Measurements from ENCODE around the gene LMAN1L.

Gene LMAN1L

DNA sequence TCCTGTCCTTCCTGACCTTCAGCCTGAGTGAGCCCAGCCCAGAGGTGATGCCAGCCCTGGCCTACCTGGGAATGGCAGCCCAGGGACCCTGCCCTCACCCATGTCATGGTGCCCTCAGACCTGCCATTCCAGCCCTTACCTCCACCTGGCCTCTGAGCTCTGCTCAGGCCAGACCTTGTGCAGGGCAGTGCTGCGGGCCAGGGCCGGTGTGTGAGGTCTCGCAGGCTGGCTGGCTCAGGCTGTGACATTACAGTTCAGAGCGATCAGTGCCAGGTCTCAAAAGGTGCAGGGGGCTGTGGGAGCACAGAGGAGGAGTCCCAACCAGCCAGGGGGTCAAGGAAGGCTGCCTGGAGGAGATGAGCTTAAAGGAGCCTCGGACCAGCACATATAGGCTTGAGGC is 7.4 kb downstream of the LMAN1L start:
- Histone ChIP-seq H3K36me3 (ENCODE audit: insufficient read depth, low read length) (no peaks in the 10 kb centered on the region), H4K20me1 (ENCODE audit: insufficient read depth, low read length) (no peaks in the 10 kb centered on the region; the same call in 1 of the 2 replicates), H3K27ac (ENCODE audit: low read length) (no peak overlapping the region), H2AFZ (ENCODE audit: low read depth, low read length) (no peak overlapping the region), H3K9ac (ENCODE audit: low read depth, low read length) (no peak overlapping the region), H3K27me3 (ENCODE audit: insufficient read depth, low read length, poor library complexity) (peaks cover 8% of the 10 kb centered on the region), H3K9me3 (ENCODE audit: insufficient read depth, low read length, severe bottlenecking) (no peaks in the 10 kb centered on the region), H3K4me1 (ENCODE audit: insufficient read depth, low read length) (no peaks in the 10 kb centered on the region), H3K79me2 (ENCODE audit: insufficient read depth, low read length) (no peaks in the 10 kb centered on the region), H3K4me2 (ENCODE audit: insufficient read depth, low read length) (no peak overlapping the region), H3K4me3 (ENCODE audit: low read depth in 1 of 2, low read length in 2 of 2) (no peak overlapping the region)
- ATAC-seq (ENCODE audit: insufficient read depth, low read depth) (no peak), DNase-seq (no peak)
- TF ChIP-seq EZH2 (IDR thresholded peaks at IDR 0.05; ENCODE audit: borderline replicate concordance, low read depth, low read length, severe bottlenecking) = no peak
- TF ChIP-seq, protein P1, sequence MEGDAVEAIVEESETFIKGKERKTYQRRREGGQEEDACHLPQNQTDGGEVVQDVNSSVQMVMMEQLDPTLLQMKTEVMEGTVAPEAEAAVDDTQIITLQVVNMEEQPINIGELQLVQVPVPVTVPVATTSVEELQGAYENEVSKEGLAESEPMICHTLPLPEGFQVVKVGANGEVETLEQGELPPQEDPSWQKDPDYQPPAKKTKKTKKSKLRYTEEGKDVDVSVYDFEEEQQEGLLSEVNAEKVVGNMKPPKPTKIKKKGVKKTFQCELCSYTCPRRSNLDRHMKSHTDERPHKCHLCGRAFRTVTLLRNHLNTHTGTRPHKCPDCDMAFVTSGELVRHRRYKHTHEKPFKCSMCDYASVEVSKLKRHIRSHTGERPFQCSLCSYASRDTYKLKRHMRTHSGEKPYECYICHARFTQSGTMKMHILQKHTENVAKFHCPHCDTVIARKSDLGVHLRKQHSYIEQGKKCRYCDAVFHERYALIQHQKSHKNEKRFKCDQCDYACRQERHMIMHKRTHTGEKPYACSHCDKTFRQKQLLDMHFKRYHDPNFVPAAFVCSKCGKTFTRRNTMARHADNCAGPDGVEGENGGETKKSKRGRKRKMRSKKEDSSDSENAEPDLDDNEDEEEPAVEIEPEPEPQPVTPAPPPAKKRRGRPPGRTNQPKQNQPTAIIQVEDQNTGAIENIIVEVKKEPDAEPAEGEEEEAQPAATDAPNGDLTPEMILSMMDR (IDR thresholded peaks at IDR 0.05; ENCODE audit: borderline replicate concordance, extremely low read depth, low read length, poor library complexity, severe bottlenecking) = no peak

DNA sequence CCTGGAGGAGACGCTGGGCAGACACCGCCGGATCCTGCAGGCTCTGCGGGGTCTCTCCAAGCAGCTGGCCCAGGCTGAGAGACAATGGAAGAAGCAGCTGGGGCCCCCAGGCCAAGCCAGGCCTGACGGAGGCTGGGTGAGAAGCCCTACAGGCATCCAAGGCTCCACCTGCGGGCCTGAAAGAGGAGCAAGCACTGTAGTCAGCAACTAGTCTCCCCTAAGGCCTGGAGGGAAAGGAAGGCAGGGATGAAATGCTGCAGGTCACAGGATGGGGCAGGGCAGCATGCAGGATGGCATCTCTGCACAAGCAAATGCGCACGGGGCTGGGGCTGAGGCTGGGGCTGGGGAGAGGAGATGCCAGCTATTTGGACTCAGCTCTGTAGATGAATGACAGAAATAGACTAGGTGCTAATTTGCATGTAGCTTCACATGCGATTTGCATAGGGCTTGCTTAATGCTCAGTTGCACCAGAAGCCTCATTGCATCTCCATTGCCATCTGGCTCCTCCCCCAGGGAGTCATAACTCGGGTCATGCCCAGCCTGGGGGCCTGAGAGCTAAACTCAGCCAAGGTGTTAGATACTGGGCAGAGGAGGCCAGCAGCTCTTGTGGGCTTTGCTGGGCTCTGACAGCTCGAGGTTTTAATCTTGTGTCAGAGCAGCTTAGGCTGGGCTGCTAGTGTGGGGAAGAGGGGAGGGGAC is 8.6 kb downstream of the LMAN1L start:
- ATAC-seq (ENCODE audit: insufficient read depth, low read depth) (no peak), DNase-seq (no peak)
- Histone ChIP-seq H3K4me3 (ENCODE audit: low read depth in 1 of 2, low read length in 2 of 2) (no peak overlapping the region), H3K9me3 (ENCODE audit: insufficient read depth, low read length, severe bottlenecking) (no peaks in the 10 kb centered on the region), H2AFZ (ENCODE audit: low read depth, low read length) (no peak overlapping the region), H3K79me2 (ENCODE audit: insufficient read depth, low read length) (no peaks in the 10 kb centered on the region), H3K36me3 (ENCODE audit: insufficient read depth, low read length) (no peaks in the 10 kb centered on the region), H4K20me1 (ENCODE audit: insufficient read depth, low read length) (peaks cover 5% of the 10 kb centered on the region), H3K27ac (ENCODE audit: low read length) (no peak overlapping the region), H3K27me3 (ENCODE audit: insufficient read depth, low read length, poor library complexity) (peaks cover 8% of the 10 kb centered on the region), H3K4me1 (ENCODE audit: insufficient read depth, low read length) (peaks cover 2% of the 10 kb centered on the region; the same call in 1 of the 2 replicates), H3K4me2 (ENCODE audit: insufficient read depth, low read length) (no peak overlapping the region), H3K9ac (ENCODE audit: low read depth, low read length) (no peak overlapping the region)
- TF ChIP-seq, protein P1 (IDR thresholded peaks at IDR 0.05; ENCODE audit: borderline replicate concordance, extremely low read depth, low read length, poor library complexity, severe bottlenecking) = no peak
- TF ChIP-seq EZH2 (IDR thresholded peaks at IDR 0.05; ENCODE audit: borderline replicate concordance, low read depth, low read length, severe bottlenecking) = no peak

DNA sequence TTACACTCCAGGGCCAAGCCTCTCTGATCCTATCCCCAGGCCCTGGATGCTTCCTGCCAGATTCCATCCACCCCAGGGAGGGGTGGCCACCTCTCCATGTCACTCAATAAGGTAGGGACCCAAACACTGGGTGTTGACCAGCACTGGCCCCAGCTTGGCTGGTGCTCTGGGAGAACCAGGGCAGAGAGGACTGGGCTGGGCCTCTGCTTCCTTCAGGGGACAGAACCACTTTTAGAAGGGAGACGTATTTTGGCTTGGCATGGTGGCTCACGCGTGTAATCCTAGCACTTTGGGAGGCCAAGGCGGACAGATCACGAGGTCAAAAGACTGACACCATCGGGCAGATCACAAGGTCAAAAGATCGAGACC is 9.1 kb downstream of the LMAN1L start:
- H3K79me2 ChIP-seq (ENCODE audit: insufficient read depth, low read length) = no peaks in the 10 kb centered on the region
- no peak overlapping the region for H3K4me3 ChIP-seq (ENCODE audit: low read depth in 1 of 2, low read length in 2 of 2)
- no peaks in the 10 kb centered on the region for H3K9me3 ChIP-seq (ENCODE audit: insufficient read depth, low read length, severe bottlenecking)
- no peak overlapping the region for H3K9ac ChIP-seq (ENCODE audit: low read depth, low read length)
- ATAC-seq (ENCODE audit: insufficient read depth, low read depth) (no peak), DNase-seq (no peak)
- peaks cover 3% of the 10 kb centered on the region; the same call in 1 of the 2 replicates for H3K4me1 ChIP-seq (ENCODE audit: insufficient read depth, low read length)
- H3K4me2 ChIP-seq (ENCODE audit: insufficient read depth, low read length) = no peak overlapping the region
- H3K27me3 ChIP-seq (ENCODE audit: insufficient read depth, low read length, poor library complexity) = peaks cover 8% of the 10 kb centered on the region
- H3K36me3 ChIP-seq (ENCODE audit: insufficient read depth, low read length) = no peaks in the 10 kb centered on the region
- TF ChIP-seq EZH2 (IDR thresholded peaks at IDR 0.05; ENCODE audit: borderline replicate concordance, low read depth, low read length, severe bottlenecking) = no peak
- TF ChIP-seq, protein P1 (IDR thresholded peaks at IDR 0.05; ENCODE audit: borderline replicate concordance, extremely low read depth, low read length, poor library complexity, severe bottlenecking) = no peak
- H4K20me1 ChIP-seq (ENCODE audit: insufficient read depth, low read length) = peaks cover 5% of the 10 kb centered on the region
- H2AFZ ChIP-seq (ENCODE audit: low read depth, low read length) = no peak overlapping the region
- H3K27ac ChIP-seq (ENCODE audit: low read length) = no peak overlapping the region
